Parathyroid adenoma (tissue), 2 donors: ENCODE results near the gene ATG9B.
A peak's percentile ranks its signal among the peaks of the same experiment; 100 is the strongest.

Experiments used
- H2AFZ ChIP-seq: fragments of 300-600 bp; sonication (generic); one replicate; pipeline ENCODE4 v1.7.0; 2017; ENCODE audit warnings: antibody characterized with exemption, mild to moderate bottlenecking
- H3K27ac ChIP-seq: fragments of 300-600 bp; sonication (generic); one replicate; pipeline ENCODE4 v1.7.0; 2017
- H3K27me3 ChIP-seq: fragments of 300-600 bp; sonication (generic); one replicate; pipeline ENCODE4 v1.7.0; 2017; ENCODE audit warnings: low read length; ENCODE audit not compliant: control insufficient read depth, insufficient read depth
- H3K36me3 ChIP-seq: fragments of 300-600 bp; sonication (generic); one replicate; pipeline ENCODE4 v1.7.0; 2017; ENCODE audit warnings: low read length; ENCODE audit not compliant: control insufficient read depth, insufficient read depth
- H3K4me1 ChIP-seq: fragments of 300-600 bp; sonication (generic); one replicate; pipeline ENCODE4 v1.7.0; 2017; ENCODE audit warnings: control low read depth
- H3K4me2 ChIP-seq: fragments of 300-600 bp; sonication (generic); one replicate; pipeline ENCODE4 v1.7.0; 2017; ENCODE audit warnings: low read length
- H3K4me3 ChIP-seq: fragments of 300-600 bp; sonication (generic); one replicate; pipeline ENCODE4 v1.7.0; 2017; ENCODE audit warnings: low read depth, low read length
- H3K79me2 ChIP-seq: fragments of 300-600 bp; sonication (generic); one replicate; pipeline ENCODE4 v1.7.0; 2017; ENCODE audit warnings: control low read depth
- H3K9ac ChIP-seq: fragments of 300-600 bp; sonication (generic); one replicate; pipeline ENCODE4 v1.7.0; 2017; ENCODE audit warnings: mild to moderate bottlenecking
- H3K9me3 ChIP-seq: fragments of 300-600 bp; sonication (generic); one replicate; pipeline ENCODE4 v1.7.0; 2017; ENCODE audit warnings: low read length; ENCODE audit not compliant: control insufficient read depth
- TF ChIP-seq, protein P1 (sequence below): fragments of 300-600 bp; sonication (generic); IDR thresholded peaks from one replicate; pipeline ENCODE4 v1.7.0; 2017; ENCODE audit warnings: antibody characterized with exemption, mild to moderate bottlenecking
- donor health status: primary hyperparathyroidism.

ATG9B gene

DNA sequence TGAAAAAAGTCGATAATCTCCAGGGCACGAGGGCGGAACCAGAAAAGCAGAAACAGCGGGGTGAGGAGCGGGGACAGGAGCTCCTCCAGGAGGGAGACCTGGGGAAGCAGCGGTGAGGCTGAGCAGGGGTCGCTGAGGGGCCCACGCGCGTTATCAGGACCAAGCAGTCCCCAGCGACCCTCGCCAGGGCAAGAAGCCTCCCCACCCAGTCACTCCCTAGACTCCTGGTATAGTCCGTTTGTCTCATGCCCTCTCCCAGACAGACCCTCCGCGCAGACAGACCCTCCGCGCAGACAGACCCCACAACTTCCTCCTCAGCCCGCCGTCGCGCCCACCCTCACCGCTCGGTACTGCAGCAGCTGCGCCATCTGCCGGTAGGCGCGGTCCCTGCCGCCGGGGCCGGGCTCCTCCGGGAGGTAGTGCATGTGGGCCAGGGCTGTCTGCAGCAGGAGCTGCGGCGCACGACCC is 6.3 kb downstream of the ATG9B start:
- Histone ChIP-seq H2AFZ (peak overlapping the region; percentile 11), H3K36me3 (no peaks in the 10 kb centered on the region), H3K27ac (no peak overlapping the region), H3K4me3 (no peak overlapping the region), H3K9me3 (no peaks in the 10 kb centered on the region), H3K4me2 (peak overlapping the region; percentile 43), H3K27me3 (no peaks in the 10 kb centered on the region), H3K9ac (no peak overlapping the region), H3K4me1 (peaks cover 3% of the 10 kb centered on the region), H3K79me2 (no peaks in the 10 kb centered on the region)
- TF ChIP-seq, protein P1, sequence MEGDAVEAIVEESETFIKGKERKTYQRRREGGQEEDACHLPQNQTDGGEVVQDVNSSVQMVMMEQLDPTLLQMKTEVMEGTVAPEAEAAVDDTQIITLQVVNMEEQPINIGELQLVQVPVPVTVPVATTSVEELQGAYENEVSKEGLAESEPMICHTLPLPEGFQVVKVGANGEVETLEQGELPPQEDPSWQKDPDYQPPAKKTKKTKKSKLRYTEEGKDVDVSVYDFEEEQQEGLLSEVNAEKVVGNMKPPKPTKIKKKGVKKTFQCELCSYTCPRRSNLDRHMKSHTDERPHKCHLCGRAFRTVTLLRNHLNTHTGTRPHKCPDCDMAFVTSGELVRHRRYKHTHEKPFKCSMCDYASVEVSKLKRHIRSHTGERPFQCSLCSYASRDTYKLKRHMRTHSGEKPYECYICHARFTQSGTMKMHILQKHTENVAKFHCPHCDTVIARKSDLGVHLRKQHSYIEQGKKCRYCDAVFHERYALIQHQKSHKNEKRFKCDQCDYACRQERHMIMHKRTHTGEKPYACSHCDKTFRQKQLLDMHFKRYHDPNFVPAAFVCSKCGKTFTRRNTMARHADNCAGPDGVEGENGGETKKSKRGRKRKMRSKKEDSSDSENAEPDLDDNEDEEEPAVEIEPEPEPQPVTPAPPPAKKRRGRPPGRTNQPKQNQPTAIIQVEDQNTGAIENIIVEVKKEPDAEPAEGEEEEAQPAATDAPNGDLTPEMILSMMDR, result peak; percentile 84

DNA sequence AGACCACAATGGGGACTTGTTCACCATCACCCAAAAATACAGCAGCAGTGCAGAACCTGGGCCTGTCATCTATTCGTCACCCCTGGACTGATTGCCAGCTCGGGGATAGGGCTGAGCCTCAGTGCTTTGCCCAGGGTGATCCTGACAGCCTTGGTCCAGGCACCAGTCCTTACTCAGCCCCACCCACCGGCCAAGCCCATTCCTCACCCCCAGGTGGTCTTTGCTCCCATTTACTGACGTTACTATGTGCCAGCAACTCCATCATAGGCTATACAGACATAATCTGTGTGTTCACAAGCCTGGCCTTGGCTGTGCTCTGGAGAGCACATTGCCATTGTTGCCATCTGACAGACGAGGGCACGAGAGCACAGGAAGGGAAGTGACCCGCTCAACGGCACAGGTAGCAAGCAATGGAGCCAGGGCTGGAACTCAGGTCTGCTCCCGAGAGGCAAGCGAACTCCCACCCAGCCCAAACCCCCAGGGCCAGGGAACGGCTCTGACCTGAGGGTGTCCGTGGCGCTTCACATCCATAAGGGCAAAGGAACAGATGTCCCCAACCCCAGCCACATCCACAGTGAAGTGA is 6.8 kb downstream of the ATG9B start:
- Histone ChIP-seq H2AFZ (no peak overlapping the region), H3K9ac (no peak overlapping the region), H3K27me3 (no peaks in the 10 kb centered on the region), H3K79me2 (no peaks in the 10 kb centered on the region), H3K36me3 (no peaks in the 10 kb centered on the region), H3K4me1 (peaks cover 3% of the 10 kb centered on the region), H3K4me2 (no peak overlapping the region), H3K27ac (no peak overlapping the region), H3K4me3 (no peak overlapping the region), H3K9me3 (no peaks in the 10 kb centered on the region)
- TF ChIP-seq, protein P1, result no peak

DNA sequence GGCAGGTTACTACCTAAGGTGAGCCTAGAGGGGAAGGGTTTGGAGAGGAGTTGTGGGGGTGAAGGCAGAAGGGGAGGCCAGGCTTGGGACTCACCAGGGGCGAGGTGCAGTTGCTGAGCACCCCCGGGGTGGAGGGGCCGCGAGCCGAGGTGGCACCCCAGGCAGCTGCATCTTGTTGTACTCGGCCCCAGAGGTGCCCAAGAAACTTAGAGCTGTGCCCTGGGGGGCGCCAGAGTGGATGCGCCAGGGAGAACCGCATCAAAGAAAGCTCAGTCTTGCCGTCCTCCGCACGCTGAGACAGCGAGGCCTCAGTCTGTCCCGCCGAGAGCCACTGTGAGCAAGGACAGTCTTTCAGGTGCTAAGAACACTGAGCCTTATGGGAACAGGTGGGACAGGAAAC is 7.4 kb downstream of the ATG9B start:
- Histone ChIP-seq H3K27me3 (no peaks in the 10 kb centered on the region), H3K9me3 (no peaks in the 10 kb centered on the region), H3K79me2 (no peaks in the 10 kb centered on the region), H3K27ac (no peak overlapping the region), H3K4me1 (peaks cover 3% of the 10 kb centered on the region), H3K9ac (no peak overlapping the region), H3K4me2 (no peak overlapping the region), H3K36me3 (no peaks in the 10 kb centered on the region), H2AFZ (no peak overlapping the region), H3K4me3 (no peak overlapping the region)
- TF ChIP-seq, protein P1, result no peak

DNA sequence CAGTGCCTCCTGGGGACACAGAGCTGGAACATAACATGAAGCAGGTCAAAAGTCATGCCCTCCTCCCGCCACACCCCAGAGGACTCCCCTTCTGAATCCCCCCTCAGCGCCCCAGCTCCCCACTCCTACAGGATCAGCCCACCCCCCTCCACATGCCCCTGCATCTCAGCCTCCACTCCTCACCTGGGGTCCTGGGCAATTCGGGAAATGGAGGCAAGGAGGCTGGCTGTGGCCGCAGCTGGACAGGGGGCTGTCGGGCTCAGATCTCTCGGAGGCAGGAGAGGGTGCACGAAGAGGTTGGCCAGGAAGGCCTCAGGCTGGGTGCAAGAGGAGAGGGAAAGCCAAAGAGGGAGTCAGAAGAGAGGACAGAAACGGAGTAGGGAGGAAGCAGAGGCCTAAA is 7.8 kb downstream of the ATG9B start:
- no peak overlapping the region for H3K4me2 ChIP-seq

More for the DNA sequence above, 7.8 kb downstream of the ATG9B start:
- TF ChIP-seq, protein P1, result no peak
- Histone ChIP-seq H3K4me3 (no peak overlapping the region), H2AFZ (no peak overlapping the region), H3K9ac (no peak overlapping the region), H3K27me3 (no peaks in the 10 kb centered on the region), H3K36me3 (no peaks in the 10 kb centered on the region), H3K79me2 (no peaks in the 10 kb centered on the region), H3K4me1 (peaks cover 3% of the 10 kb centered on the region), H3K27ac (no peak overlapping the region), H3K9me3 (no peaks in the 10 kb centered on the region)
